GM21526 (cell line): Measurements from ENCODE around the gene FUT8.
"Not testable (repeated sequence)": the region's sequence is repeated elsewhere in the genome, so short reads cannot be mapped to it uniquely, and the experiment has no call there.

Source experiments
- ATAC-seq: cut with Tn5 transposase; IDR thresholded peaks from one replicate; pipeline ENCODE4 v1.9.1; 2021; ENCODE audit warnings: moderate library complexity; ENCODE audit not compliant: unreplicated experiment, low FRiP score

The FUT8 gene

GRCh38 chr14:65686761-65687160 is 274.2 kb downstream of the FUT8 start:
- no peak for ATAC-seq

GRCh38 chr14:65689070-65689469 is 276.5 kb downstream of the FUT8 start:
- no peak for ATAC-seq

GRCh38 chr14:65692566-65692965 is 280.0 kb downstream of the FUT8 start:
- not testable (repeated sequence) for ATAC-seq

- ATAC-seq = no peak
Measured at GRCh38 chr14:65696801-65697200, 284.3 kb downstream of the FUT8 start.

GRCh38 chr14:65703521-65703920 is 291.0 kb downstream of the FUT8 start:
- ATAC-seq = no peak

GRCh38 chr14:65703996-65704395 is 291.5 kb downstream of the FUT8 start:
- ATAC-seq = no peak

- ATAC-seq = no peak
Measured at GRCh38 chr14:65704437-65704836, 291.9 kb downstream of the FUT8 start.

- peak; percentile 55 for ATAC-seq
Measured at GRCh38 chr14:65704850-65705249, 292.3 kb downstream of the FUT8 start.

- ATAC-seq = no peak
Measured at GRCh38 chr14:65709576-65709975, 297.0 kb downstream of the FUT8 start.

- ATAC-seq = not testable (repeated sequence)
Measured at GRCh38 chr14:65716813-65717212, 304.3 kb downstream of the FUT8 start.

- not testable (repeated sequence) for ATAC-seq
Measured at GRCh38 chr14:65717384-65717915, 304.9 kb downstream of the FUT8 start.

GRCh38 chr14:65718629-65719028 is 306.1 kb downstream of the FUT8 start:
- no peak for ATAC-seq

GRCh38 chr14:65720171-65720570 is 307.6 kb downstream of the FUT8 start:
- no peak for ATAC-seq

GRCh38 chr14:65720743-65721142 is 308.2 kb downstream of the FUT8 start:
- ATAC-seq = no peak

- no peak for ATAC-seq
Measured at GRCh38 chr14:65723348-65723747, 310.8 kb downstream of the FUT8 start.

- no peak for ATAC-seq
Measured at GRCh38 chr14:65728604-65729003, 316.1 kb downstream of the FUT8 start.

GRCh38 chr14:65729566-65729965 is 317.0 kb downstream of the FUT8 start:
- no peak for ATAC-seq

GRCh38 chr14:65731933-65732506 is 319.5 kb downstream of the FUT8 start:
- ATAC-seq = no peak

- no peak for ATAC-seq
Measured at GRCh38 chr14:65738339-65738738, 325.8 kb downstream of the FUT8 start.

- ATAC-seq = no peak
Measured at GRCh38 chr14:65745396-65746190, 333.1 kb downstream of the FUT8 start.

- ATAC-seq = no peak
Measured at GRCh38 chr14:65748796-65749195, 336.3 kb downstream of the FUT8 start.

GRCh38 chr14:65749287-65749686 is 336.8 kb downstream of the FUT8 start:
- no peak for ATAC-seq
